ENCODE measurements around the gene FST.

DNA sequence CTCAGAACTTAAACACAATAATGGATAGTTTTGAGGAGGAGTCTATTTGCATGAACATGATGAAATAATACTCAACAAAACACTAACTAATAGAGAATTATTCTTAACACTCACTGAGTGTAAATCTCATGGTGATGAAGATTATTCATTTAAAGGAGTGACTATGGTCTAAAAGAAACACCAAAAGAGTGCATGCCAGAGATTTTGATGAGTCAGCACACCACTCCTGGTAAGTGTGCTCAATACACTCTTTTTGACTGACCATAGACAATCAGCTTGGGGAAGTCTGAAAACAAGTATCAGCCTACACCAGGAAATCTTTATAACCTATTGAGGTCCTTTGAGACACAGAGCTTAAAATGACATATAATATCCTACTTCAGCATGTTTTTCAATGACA, 6.8 kb upstream of the FST start:
- TF ChIP-seq CTCF (IDR thresholded peaks at IDR 0.05) (no peak), ZFX (IDR thresholded peaks at IDR 0.05; ENCODE audit: borderline replicate concordance) (no peak)

Measured in 22Rv1 (cell line).